ENCODE data around the gene FAM153A.
"Not testable (repeated sequence)": the region's sequence is repeated elsewhere in the genome, so short reads cannot be mapped to it uniquely, and the experiment has no call there.

The FAM153A gene

GRCh38 chr5:177782169-177782568 lies 530 bp downstream of the FAM153A start:
- H3K4me3 Mint-ChIP-seq, DNase-seq, H3K9me3 Mint-ChIP-seq, H3K4me1 Mint-ChIP-seq, ATAC-seq, H3K27me3 Mint-ChIP-seq, H3K27ac Mint-ChIP-seq: not testable (repeated sequence)

GRCh38 chr5:177771206-177771605 lies 11.5 kb downstream of the FAM153A start:
- H3K4me1 Mint-ChIP-seq, DNase-seq, ATAC-seq, H3K9me3 Mint-ChIP-seq, H3K27ac Mint-ChIP-seq, H3K4me3 Mint-ChIP-seq, H3K27me3 Mint-ChIP-seq: not testable (repeated sequence)

- not testable (repeated sequence) for H3K4me3 Mint-ChIP-seq, ATAC-seq, DNase-seq, H3K27ac Mint-ChIP-seq, H3K9me3 Mint-ChIP-seq, H3K4me1 Mint-ChIP-seq, H3K27me3 Mint-ChIP-seq
Measured at GRCh38 chr5:177770646-177771045, 12.1 kb downstream of the FAM153A start.

- not testable (repeated sequence) for H3K4me1 Mint-ChIP-seq, H3K4me3 Mint-ChIP-seq
Measured at GRCh38 chr5:177763737-177764508, 18.8 kb downstream of the FAM153A start.

GRCh38 chr5:177760954-177761353 lies 21.7 kb downstream of the FAM153A start:
- ATAC-seq, H3K27me3 Mint-ChIP-seq, H3K4me3 Mint-ChIP-seq, H3K9me3 Mint-ChIP-seq, DNase-seq, H3K4me1 Mint-ChIP-seq: not testable (repeated sequence)
- H3K27ac Mint-ChIP-seq: peak overlapping the region in 1 of 2 donors; percentile 48

More at GRCh38 chr5:177763737-177764508, 18.8 kb downstream of the FAM153A start:
- H3K27ac Mint-ChIP-seq, ATAC-seq, H3K27me3 Mint-ChIP-seq, H3K9me3 Mint-ChIP-seq, DNase-seq: not testable (repeated sequence)

- H3K4me1 Mint-ChIP-seq, H3K9me3 Mint-ChIP-seq, H3K27me3 Mint-ChIP-seq, ATAC-seq, H3K27ac Mint-ChIP-seq, DNase-seq, H3K4me3 Mint-ChIP-seq: not testable (repeated sequence)
Measured at GRCh38 chr5:177747354-177747753, 35.3 kb downstream of the FAM153A start.

- ATAC-seq: not testable (repeated sequence)
Measured at GRCh38 chr5:177724858-177725257, 57.8 kb downstream of the FAM153A start.

GRCh38 chr5:177723831-177724485 lies 58.7 kb downstream of the FAM153A start:
- H3K27me3 Mint-ChIP-seq, H3K27ac Mint-ChIP-seq, ATAC-seq, H3K9me3 Mint-ChIP-seq, DNase-seq, H3K4me3 Mint-ChIP-seq, H3K4me1 Mint-ChIP-seq: not testable (repeated sequence)

More at GRCh38 chr5:177724858-177725257, 57.8 kb downstream of the FAM153A start:
- not testable (repeated sequence) for H3K9me3 Mint-ChIP-seq, DNase-seq, H3K27ac Mint-ChIP-seq, H3K27me3 Mint-ChIP-seq, H3K4me1 Mint-ChIP-seq, H3K4me3 Mint-ChIP-seq

GRCh38 chr5:177722829-177723228 lies 59.9 kb downstream of the FAM153A start:
- DNase-seq, ATAC-seq, H3K9me3 Mint-ChIP-seq: not testable (repeated sequence)

GRCh38 chr5:177719989-177720388 lies 62.7 kb downstream of the FAM153A start:
- not testable (repeated sequence) for H3K4me3 Mint-ChIP-seq, H3K27me3 Mint-ChIP-seq, H3K27ac Mint-ChIP-seq, H3K9me3 Mint-ChIP-seq, DNase-seq, ATAC-seq, H3K4me1 Mint-ChIP-seq

More at GRCh38 chr5:177722829-177723228, 59.9 kb downstream of the FAM153A start:
- H3K4me1 Mint-ChIP-seq, H3K4me3 Mint-ChIP-seq, H3K27me3 Mint-ChIP-seq, H3K27ac Mint-ChIP-seq: not testable (repeated sequence)

GRCh38 chr5:177715423-177715822 lies 67.3 kb downstream of the FAM153A start:
- ATAC-seq, DNase-seq, H3K9me3 Mint-ChIP-seq: not testable (repeated sequence)

GRCh38 chr5:177696100-177696499 lies 86.6 kb downstream of the FAM153A start:
- not testable (repeated sequence) for H3K27ac Mint-ChIP-seq, H3K27me3 Mint-ChIP-seq, ATAC-seq, H3K4me3 Mint-ChIP-seq, H3K9me3 Mint-ChIP-seq, H3K4me1 Mint-ChIP-seq, DNase-seq

More at GRCh38 chr5:177715423-177715822, 67.3 kb downstream of the FAM153A start:
- not testable (repeated sequence) for H3K27me3 Mint-ChIP-seq, H3K27ac Mint-ChIP-seq, H3K4me3 Mint-ChIP-seq, H3K4me1 Mint-ChIP-seq

GRCh38 chr5:177695356-177695930 lies 87.3 kb downstream of the FAM153A start:
- H3K27ac Mint-ChIP-seq, H3K9me3 Mint-ChIP-seq, ATAC-seq, H3K4me3 Mint-ChIP-seq, H3K4me1 Mint-ChIP-seq, H3K27me3 Mint-ChIP-seq, DNase-seq: not testable (repeated sequence)

GRCh38 chr5:177694518-177694835 lies 88.2 kb downstream of the FAM153A start:
- H3K27ac Mint-ChIP-seq, DNase-seq, ATAC-seq, H3K4me3 Mint-ChIP-seq, H3K4me1 Mint-ChIP-seq, H3K27me3 Mint-ChIP-seq, H3K9me3 Mint-ChIP-seq: not testable (repeated sequence)

- peak overlapping the region in 1 of 2 donors; percentile 34 for H3K27ac Mint-ChIP-seq
- not testable (repeated sequence) for H3K9me3 Mint-ChIP-seq, H3K4me3 Mint-ChIP-seq, DNase-seq, H3K4me1 Mint-ChIP-seq, H3K27me3 Mint-ChIP-seq, ATAC-seq
Measured at GRCh38 chr5:177693671-177694517, 88.8 kb downstream of the FAM153A start.
